C4-2B (cell line): ENCODE results near the gene PLAC1.

Experiments used
- ZFX ChIP-seq: fragments of 450-650 bp; IDR thresholded peaks from 2 replicates; pipeline ENCODE4 v1.6.1; 2017
- TF ChIP-seq, protein P1 (sequence below): fragments of 450-650 bp; conservative IDR thresholded peaks from 2 replicates; pipeline ENCODE4 v1.5.1; 2017; ENCODE audit warnings: mild to moderate bottlenecking

DNA sequence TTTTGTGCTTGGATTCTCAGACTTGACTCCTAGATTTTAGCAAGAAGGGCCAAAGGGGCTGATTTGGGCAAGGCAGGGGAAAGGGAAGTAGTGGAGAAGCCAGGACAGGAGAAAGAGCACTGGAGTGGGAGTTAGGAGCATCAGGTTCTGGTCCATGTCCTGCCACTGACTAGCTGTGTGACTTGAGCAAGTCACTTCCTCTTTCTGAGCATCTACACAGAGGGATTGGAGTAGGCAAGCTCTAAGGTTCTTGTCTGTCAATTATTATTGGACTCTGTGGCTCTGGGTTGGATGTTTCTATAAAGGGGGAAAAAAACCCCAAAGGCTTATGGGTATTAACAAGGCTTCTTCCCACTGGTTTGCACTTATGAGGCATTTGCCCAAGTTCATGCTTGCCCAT, 24.4 kb downstream of the PLAC1 start:
- TF ChIP-seq, protein P1, sequence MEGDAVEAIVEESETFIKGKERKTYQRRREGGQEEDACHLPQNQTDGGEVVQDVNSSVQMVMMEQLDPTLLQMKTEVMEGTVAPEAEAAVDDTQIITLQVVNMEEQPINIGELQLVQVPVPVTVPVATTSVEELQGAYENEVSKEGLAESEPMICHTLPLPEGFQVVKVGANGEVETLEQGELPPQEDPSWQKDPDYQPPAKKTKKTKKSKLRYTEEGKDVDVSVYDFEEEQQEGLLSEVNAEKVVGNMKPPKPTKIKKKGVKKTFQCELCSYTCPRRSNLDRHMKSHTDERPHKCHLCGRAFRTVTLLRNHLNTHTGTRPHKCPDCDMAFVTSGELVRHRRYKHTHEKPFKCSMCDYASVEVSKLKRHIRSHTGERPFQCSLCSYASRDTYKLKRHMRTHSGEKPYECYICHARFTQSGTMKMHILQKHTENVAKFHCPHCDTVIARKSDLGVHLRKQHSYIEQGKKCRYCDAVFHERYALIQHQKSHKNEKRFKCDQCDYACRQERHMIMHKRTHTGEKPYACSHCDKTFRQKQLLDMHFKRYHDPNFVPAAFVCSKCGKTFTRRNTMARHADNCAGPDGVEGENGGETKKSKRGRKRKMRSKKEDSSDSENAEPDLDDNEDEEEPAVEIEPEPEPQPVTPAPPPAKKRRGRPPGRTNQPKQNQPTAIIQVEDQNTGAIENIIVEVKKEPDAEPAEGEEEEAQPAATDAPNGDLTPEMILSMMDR: no peak
- TF ChIP-seq ZFX: no peak
